IMR-90 (cell line): Measurements from ENCODE around the gene TTC39C.
"Not testable (repeated sequence)": the region's sequence is repeated elsewhere in the genome, so short reads cannot be mapped to it uniquely, and the experiment has no call there.

ENCODE experiments used
- CTCF ChIP-seq: conservative IDR thresholded peaks from 2 replicates; pipeline ENCODE4 v1.5.1; 2012; ENCODE audit warnings: mild to moderate bottlenecking, low read depth, low read length, improper control_type of control experiment
- MXI1 ChIP-seq: IDR thresholded peaks from 2 replicates; pipeline ENCODE4 v1.6.1; 2012; ENCODE audit warnings: low read depth, mild to moderate bottlenecking, low read length, moderate library complexity, borderline replicate concordance
- SMC3 ChIP-seq: fragments of 150-350 bp; IDR thresholded peaks from 2 replicates; pipeline ENCODE4 v1.6.1; 2016; ENCODE audit warnings: low read depth, mild to moderate bottlenecking, antibody characterized with exemption, low read length, moderate library complexity

- TF ChIP-seq CTCF, SMC3, MXI1: not testable (repeated sequence)
Measured at GRCh38 chr18:24059385-24059784, 44.8 kb downstream of the TTC39C start.
